T-helper 22 cell (primary cell): ENCODE results near the gene SMIM21.

ENCODE experiments used
- DNase-seq: peaks from one replicate; pipeline ENCODE4 v3.0.0-alpha.2; 2020; ENCODE audit warnings: low read depth

Gene SMIM21

DNA sequence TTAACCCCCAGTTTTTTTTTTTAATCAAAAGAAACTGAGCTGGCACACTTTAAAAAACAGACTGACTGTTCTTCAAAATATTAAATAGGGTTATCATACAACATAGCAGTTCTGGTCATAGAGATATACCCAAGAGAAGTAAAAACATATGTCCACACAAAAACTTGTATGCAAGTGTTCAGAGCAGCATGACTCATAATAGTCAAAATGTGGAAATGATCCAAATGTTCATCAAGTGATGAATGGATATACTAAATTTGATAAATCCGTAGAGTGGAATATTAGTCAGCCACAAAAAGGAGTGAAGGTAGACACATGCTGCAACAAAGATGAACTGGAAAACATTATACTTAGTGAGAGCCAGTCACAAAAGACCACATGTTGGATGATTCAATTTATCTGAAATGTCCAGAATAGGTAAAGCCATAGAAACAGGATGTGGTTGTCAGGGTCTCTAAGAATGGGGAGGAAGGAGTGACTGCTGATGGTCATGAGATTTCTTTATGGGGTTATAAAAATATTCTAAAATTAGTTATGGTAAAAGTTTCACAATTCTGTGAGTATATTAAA, 5.1 kb downstream of the SMIM21 start:
- DNase-seq = no peak

DNA sequence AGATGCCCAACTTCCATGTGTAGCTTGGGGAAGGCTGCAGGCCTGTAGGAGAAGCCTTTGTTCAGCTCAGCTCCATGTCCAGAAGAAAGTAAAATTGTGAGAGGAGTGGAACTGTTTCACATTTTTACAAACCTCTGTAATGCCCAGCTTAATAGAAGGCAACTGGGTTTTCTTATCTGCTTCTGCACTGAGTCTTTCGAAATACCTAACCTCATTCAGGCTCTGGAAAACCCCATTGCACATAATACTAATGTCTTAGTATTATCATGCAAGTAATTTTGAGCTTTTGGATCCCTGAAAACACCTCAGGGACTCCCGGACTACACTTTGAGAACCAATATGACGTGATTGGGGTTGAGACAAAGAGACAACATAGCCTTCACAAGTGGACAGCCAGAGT, 5.8 kb downstream of the SMIM21 start:
- no peak for DNase-seq

DNA sequence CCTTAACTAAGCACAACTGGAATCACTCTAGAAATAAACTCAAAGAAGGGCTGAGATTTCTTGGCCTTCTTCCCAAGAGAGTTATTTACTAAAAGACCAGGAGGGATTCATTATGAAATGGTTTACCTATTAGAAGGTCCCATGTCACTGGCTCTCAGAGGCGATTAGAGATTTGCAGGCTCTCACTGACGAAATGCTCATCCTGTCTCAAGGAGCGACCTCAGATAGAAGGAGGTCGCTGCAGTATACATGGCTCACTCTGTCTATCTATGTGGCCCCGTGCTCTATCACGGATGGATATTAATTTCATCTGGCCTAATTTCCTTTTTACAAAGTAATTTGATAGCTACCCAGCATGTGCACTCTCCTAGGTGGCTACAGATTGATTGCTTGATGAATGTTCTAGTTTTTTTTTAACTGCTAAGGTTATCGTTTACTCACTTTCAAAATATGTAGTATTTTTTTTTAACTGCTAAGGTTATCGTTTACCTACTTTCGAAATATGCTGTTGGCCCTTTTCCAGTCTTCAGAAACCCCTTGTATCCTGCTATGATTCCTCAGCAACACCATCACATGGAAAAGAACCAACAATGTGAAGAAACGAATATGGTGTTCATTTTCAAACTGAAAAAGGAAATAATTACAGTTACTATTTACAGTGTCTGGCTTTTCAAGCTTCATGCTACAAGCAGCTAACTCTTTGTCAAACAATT, 9.1 kb downstream of the SMIM21 start:
- no peak for DNase-seq

DNA sequence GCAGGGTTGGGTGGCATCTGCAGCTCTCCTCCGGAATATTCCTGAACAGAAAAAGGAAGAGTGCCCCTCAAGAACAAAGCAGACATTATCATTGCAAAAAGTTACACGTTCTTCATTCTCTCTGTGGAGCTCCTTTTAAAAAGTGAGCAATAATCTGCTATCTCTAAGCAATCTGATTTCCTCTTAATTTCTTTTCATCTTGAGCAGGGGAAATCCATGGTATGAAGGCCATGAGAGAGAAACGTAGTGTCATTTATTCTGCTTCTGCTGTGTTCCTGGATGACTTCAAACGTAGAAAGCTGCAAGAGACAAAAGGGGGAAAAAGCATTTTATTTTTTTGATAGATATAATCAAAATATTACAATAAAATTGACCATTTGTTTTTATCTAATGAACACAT, 16.9 kb downstream of the SMIM21 start:
- no peak for DNase-seq

DNA sequence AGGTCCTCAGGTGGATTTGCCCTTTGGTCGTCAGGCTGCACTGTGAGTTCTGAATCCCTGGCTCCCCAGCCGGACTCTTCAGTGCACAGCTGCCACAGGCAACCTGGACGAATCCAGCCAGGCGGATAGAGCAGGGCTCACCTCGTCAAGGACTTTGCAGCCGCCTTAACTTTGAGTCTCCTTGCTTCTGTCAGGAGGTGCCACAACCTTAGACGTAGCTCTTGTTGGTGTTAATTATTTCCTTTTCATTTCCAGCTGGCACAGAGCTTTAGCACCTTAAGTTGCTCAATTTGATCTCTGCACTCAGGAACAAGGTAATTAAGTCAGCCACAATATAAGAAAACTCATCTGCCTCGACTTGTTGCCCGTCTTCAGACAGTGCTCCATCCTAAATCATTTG, 17.7 kb downstream of the SMIM21 start:
- DNase-seq = no peak

DNA sequence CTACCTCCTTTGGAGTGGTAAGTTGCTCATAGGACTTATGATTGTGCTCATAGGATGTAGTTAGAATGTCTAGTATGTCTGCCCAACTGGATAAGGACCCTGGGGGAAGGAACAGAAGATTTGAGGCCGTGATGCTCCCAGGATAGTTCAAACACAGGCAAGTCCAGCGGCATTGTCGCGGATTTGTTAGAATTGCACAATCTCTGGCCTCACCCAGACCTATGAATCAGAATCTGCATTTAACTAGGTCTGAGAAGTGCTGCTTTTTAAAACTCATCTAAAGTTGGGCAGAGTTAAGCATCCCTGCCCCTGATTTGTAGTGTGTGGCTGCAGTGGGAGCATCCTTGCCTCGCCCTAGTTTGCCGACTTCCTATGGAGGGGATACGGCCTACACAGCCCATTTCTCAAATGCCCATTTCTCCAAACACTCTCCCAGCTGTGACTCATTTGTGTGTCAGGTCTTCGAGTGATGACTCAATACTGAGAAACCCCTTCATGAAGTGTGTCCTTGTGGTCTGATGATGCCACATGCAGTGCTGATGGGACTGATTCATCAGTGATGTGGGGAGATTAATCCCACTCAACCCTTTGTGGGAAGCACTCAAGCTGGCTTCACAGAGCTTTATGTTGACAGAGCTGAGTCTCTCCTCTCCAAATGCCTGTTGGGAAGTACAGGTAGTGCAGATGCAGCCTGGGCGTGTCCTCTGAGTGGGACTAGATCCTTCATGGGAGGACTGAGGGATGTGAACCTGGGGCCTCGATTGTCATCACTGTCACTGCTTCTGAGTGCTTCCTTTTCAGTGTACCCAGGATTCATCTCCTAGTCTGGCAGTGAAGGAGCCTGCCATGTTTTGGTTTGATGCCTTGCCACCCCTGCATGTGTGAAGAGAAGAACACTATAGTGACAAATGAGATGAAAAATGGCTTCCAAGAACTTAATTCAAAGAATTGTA, 18.7 kb downstream of the SMIM21 start:
- DNase-seq = no peak

DNA sequence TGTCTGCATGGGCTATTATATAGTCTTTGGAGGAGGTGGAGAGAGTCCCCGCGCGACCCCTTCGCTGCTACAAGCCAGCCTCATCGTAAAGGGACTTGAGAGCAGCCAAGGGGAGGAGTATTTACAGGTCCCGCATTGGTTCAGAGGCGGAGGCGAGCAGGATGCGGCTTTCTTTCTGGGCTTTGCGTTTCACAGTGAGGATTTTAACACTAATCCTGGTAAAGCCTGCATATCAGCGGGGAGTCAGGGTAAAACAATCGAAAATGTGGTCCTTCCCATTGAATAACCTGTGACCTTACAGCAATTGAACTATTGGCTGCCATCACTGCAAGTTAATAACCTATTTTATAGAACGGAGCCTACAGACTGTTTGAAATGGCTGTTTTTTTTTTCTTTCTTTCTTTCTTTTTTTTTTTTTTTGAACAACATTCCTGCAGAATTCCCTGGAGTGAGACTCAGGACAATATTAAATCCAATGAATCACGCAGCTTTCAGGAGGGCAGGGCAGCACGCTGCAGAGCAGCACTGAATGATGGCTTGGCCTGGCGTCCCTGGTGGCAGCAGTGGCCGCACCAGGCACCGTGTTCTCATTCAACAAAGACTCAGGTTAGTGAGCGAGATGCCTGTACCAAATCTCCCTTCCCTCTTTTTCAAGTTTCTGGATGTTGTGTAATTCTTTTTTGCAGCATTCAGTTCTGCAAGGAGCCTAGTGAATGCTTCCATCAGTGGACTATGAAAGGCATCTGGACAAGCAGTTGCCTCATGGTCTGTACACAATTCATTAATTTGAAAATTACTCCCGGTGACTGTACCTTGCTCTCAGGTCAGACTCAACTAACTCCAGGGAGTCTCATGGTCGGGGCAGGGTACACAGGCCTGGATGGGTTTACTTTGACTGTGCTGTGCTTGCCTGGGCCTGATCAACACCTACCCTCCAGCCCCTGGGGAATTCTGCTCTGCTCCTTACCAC, 19.8 kb downstream of the SMIM21 start:
- no peak for DNase-seq

DNA sequence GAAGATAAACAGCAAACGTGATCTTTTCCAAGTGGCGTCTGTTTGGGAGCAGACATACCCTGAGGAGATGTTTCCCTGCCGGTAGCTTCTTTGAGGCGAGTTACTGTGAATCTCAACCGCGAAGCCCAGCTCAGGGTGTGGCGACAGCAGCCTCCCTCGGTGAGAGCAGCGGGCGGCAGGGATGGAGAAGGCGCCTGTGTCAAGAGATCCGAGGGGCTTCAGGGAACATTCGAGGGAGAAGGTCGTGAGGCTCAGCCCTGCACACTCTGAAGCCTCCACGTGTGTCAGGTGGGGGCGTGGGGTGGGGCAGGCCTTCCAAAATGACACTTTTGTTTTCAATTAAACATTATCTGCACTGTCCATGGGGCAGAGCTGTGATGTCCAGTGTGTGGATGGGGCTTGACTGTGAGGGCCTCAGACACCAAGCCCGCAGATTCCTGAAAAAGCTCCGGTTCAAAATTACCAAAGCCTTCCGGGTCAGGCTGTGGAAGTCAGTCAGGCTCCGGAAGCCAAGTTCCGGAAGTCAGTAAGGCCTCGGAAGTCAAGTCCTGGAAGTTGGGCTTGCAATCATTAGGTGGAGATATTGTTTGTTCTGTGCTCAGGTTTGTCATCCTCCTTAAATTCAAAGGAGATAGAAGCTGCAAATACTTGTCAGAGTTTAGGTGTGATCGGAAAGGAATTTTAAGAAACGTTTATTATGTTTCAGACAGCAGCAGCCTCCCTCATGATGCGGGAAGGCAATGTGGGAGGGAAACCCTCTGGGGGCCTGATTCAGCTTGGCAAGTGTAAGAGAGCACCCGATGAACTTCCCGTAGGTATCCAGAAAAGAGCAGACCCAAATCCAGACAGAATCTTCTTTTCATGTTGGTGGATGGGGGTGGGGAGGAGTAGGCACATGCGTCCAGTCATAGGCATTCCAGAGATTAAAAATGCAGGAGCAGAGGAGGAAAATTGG, 20.7 kb downstream of the SMIM21 start:
- no peak for DNase-seq

DNA sequence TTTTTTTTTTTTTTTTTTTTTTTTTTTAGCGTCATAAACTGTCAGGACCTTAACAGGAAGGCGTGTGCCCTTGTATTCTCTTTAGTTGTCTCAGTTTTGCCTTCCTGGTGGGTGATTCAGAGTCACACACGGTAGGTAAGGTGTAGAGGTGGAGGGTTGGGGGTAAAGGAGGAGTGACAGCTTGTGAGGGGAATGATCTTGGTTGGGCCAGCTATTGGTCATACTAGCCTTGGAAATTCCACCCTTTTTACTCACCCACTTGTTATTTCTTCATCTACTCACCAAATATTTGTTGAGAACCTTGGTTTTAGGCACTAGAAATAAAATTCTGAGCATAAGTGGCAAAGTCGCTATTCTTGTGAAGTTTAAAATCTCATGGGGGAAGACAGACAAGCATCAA, 22.2 kb downstream of the SMIM21 start:
- no peak for DNase-seq

DNA sequence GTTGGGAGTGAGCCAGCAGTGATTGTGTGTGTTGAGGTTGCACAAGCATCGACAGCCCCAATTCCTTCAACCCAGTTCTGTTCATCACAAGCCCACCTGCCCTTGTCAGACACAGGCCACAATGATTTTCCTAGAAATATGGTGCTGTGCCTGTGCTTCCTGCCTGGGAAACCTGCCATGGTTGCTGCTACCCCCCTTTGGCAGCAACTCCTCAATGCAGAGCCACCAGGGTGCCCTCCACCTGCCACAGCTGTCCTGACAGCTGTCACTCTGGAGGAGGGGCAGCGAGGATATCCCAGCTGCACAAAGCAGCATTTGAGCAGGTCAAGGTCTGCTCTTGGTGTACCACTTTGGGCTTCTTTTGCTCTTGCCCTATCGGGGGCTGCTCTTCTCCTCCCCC, 27.1 kb downstream of the SMIM21 start:
- DNase-seq = no peak

DNA sequence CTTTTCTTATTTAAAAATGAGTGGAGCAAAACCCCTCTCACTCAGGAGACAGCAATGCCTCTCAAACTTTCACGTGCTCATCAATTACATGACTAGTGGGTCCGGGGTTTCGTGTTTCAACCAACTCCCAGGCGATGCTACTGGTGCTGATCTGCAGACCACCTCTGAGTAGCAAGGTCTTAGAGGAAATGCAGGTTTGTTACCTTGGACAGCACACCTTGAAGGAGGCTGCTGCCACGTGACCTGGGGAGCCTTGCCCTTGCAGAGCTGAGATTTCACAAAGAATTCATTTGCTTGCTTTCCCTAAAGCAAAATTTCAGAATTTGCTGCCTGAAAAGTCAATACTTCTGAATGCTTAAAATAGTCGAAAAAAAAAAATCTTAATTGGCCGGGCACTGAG, 32.4 kb downstream of the SMIM21 start:
- DNase-seq = no peak

DNA sequence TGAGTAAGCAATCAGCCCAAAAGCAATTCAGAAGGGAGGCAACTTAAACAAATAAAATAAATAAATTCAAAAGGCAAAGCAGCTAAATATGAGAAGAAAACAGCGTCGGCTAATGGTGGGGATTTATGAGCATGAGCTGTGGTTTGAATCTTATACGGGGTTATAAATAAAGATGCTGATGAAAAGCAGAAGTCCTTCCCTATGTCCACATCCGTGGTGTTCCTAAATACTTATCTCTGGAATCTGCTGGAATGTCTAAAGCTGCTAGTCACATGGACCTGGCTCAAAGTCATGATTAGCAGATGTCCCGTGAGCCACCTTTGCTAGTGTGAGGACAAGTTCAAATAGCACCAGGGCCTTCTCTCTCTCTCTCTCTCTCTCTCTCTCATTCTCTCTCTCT, 33.8 kb downstream of the SMIM21 start:
- no peak for DNase-seq

DNA sequence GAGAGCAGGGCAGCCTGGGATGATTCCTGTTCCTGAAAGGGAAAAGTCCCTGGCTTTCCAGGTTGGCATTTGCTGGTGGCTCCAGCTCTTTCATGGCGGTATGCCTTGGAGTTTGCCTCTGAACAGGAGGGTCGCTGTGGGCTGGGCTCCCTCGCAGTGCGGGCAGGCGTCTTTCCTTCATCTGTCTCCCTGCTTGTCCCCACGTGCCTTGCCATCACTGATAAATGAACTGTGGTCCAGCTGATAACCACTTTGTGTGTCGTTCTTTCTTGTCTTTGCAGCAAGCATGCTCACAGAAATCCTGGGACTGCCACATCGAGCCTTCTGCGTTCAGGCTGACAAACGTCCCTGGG, 35.3 kb downstream of the SMIM21 start:
- no peak for DNase-seq

DNA sequence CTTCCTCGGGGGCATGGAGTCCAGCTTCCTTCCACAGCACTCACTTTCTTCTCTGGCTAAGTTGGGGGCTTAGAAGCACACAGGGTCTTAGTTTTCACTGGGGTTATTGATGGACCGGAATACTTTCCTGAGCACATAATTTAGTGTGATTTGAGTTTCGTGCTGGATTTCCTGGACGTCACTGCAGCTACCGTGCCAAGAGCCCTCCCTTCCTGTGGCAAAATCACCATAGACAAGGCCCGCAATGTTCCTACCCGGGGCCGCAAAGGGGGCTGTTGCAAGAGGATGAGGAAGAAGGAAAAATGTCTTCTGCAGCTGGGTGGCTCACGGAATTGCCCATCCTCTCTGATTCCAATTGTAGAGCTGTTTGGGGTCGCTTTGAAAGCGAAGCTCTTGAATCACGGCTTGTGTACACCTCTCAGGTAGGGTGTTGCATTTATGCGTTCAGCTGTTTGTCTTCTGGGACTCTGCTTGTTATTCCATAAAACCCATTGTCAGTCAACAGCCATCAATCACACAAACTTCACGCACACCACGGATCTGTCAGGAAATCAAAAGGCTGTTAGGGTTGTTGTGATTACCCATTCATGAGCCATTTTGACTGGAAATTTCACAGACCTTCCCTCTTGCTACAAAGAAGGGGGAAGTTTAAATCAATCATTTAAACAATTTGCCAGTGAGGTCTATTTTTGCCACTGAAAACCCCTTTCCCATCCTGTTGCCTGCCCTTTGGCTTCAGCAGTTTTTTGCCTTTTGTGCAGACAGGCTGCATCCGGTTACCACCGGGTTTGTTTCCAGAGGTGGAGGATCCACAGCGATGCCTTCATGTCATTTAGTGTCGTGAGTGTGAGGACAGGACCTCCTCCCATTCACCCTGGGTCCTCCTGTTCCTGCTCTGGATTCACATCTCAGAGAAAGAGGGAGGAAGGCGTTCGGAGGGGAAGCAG, 36.0 kb downstream of the SMIM21 start:
- DNase-seq = no peak

DNA sequence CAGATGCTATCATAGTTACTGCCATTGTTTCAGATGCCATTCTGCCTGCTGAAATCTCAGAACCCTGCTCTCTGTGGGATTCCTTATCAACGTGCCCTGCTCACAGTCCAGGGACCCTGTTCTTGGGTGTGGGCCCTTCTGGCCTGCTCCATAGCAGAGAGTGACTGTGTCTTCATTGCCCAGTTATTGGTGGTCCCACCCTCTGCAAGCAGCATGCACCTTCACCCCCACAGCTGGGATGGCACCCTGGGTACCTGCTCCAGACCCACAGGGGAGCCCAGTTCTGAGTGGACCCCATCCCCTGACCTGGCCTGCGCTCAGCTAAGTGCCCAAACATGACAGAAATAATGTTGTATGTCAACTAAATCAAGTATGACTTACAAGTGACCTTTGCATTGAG, 36.6 kb downstream of the SMIM21 start:
- no peak for DNase-seq

DNA sequence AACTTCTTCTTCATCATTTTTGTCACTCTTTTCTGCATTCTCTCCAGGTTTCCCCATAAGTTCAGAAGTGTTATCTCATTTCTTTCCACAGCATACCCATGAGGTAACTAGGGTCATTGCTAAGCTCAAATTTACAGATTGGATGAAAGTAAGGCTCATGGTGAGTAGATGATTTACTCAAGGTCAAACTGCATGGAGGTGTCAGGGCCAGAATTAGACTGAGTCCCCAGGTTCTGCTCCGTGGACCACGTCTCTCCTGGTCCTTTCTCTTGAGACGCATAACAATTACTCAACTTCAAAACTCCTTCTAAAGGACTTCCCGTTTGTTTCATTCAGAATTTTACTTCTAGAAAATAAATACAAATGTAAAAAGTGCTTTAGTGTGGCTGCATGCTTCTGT, 43.4 kb downstream of the SMIM21 start:
- DNase-seq = no peak

DNA sequence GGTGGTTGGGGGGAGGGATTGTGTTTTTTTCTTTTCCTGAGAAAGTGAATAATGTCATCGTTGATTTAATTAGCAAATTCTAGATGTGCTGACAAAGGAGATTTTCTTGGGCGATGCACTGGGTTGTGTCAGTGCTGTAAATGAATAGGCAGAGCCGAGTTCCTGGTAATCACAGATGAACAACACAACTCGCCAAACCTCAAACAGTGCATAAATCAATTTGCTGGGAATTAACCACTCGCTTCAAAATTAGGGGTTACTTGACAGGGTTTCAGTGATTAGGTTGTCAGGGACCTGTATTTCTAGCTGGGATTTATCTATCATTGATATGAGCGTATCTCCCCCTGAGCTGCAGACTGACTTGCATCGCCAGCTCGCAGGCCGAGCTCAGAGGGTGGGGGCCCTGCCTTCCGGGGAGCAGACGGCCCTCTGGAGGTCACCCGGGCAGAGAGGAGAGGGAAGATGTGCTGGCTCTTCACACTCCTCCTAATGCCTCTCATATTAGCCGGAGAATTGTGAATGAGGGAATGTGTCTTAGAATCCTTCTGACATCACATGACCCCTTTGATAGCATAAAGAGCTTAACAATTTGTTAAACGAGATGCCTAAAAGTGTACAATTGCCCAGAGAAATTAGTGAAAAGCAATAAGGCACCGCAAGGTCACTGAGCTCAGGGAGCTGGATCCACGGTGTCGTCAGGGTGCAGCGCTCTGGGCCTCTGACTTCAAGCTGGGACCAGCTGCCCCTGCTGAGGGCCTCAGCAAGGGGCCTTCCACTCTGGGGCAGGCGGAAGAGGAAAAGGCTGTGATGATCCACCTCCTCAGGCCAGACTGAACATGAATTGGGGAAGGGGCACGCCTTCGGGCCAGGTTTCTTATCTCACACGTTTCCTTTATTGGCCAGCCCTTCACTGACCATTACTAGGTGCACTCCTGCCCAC, 48.9 kb downstream of the SMIM21 start:
- no peak for DNase-seq

DNA sequence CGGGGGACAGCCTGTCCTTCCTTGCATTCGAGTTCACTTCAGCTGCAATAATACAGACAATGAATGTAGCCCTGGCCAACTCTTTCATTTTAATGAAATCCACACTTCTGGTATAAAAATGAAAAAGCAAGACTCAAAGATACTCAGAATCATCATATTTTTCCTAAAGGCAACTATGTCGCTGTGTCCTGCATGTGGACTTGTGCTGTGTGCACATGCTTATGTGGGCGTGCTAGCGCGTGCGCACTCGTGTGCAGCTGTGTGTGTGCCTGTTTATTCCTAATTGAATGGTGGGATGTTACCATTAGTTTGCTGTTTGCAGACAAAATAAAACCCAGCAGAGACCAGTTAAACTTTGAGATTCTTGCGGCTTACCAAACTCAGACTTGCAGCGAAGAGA, 49.6 kb downstream of the SMIM21 start:
- no peak for DNase-seq

DNA sequence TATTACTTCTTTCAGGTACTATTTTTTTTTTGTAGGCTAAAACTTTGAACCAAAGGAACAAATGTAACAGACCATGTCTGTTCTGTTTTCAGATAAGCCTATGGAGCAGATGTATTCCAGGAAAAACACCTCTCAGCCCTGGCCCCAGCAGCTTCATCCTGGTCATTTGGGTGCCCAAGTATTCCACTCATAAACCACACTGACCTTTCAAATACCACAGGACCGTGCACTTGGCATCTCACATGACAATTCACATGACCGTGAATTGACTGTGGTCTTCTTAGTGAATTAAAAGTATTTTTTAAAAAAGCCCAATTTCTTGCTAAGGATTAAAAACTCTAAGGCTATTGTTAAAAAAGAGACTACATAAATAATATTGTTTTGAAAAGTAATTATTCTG, 50.2 kb downstream of the SMIM21 start:
- no peak for DNase-seq
